ENCODE results near the gene BRIP1. TPM values are rescaled to one million over a fixed set of nuclear protein-coding genes. Genes with fewer than 3 reads are reported as not detected.

The BRIP1 gene
- total RNA-seq, 4 donors from 2014 or later, result 1.0 to 13.0 TPM; not detected in 2

GRCh38 chr17:61743766-61744165, 119.6 kb downstream of the BRIP1 start:
- no peak overlapping the region for H3K4me3 ChIP-seq
- no peak for DNase-seq
- intact Hi-C loops (cut with DNase I; ENCODE audit: low total_unique reads), result no loop called here
- no peaks in the 10 kb centered on the region for H3K27me3 ChIP-seq
- no peaks in the 10 kb centered on the region for H3K36me3 ChIP-seq
- no peaks in the 10 kb centered on the region for H3K9me3 ChIP-seq
- no peaks in the 10 kb centered on the region for H3K4me1 ChIP-seq
- TF ChIP-seq POLR2A (IDR thresholded peaks at IDR 0.05) (no peak), CTCF (IDR thresholded peaks at IDR 0.05) (no peak)
- H3K27ac ChIP-seq, result no peak overlapping the region

GRCh38 chr17:61739002-61739401, 124.3 kb downstream of the BRIP1 start:
- intact Hi-C loops (cut with DNase I; ENCODE audit: low total_unique reads), result no loop called here
- no peaks in the 10 kb centered on the region for H3K4me1 ChIP-seq
- H3K9me3 ChIP-seq, result peaks cover 0 to 5% of the 10 kb centered on the region in 2 donors
- DNase-seq, result no peak
- no peak overlapping the region for H3K4me3 ChIP-seq
- no peak overlapping the region for H3K27ac ChIP-seq
- no peaks in the 10 kb centered on the region for H3K27me3 ChIP-seq
- TF ChIP-seq CTCF (IDR thresholded peaks at IDR 0.05) (no peak), POLR2A (IDR thresholded peaks at IDR 0.05) (no peak)
- H3K36me3 ChIP-seq, result no peaks in the 10 kb centered on the region

GRCh38 chr17:61738249-61738648, 125.1 kb downstream of the BRIP1 start:
- H3K36me3 ChIP-seq, result no peaks in the 10 kb centered on the region
- H3K27ac ChIP-seq, result no peak overlapping the region
- peaks cover 0 to 5% of the 10 kb centered on the region in 2 donors for H3K9me3 ChIP-seq
- no peaks in the 10 kb centered on the region for H3K4me1 ChIP-seq
- no peak overlapping the region for H3K4me3 ChIP-seq
- intact Hi-C loops (cut with DNase I; ENCODE audit: low total_unique reads), result no loop called here
- no peak for TF ChIP-seq POLR2A (IDR thresholded peaks at IDR 0.05)
- no peak for TF ChIP-seq CTCF (IDR thresholded peaks at IDR 0.05)
- H3K27me3 ChIP-seq, result no peaks in the 10 kb centered on the region
- no peak for DNase-seq

- H3K9me3 ChIP-seq, result peaks cover 0 to 5% of the 10 kb centered on the region in 2 donors
- H3K36me3 ChIP-seq, result no peaks in the 10 kb centered on the region
- no peak overlapping the region for H3K27ac ChIP-seq
- TF ChIP-seq CTCF (IDR thresholded peaks at IDR 0.05), result no peak
- no peak for TF ChIP-seq POLR2A (IDR thresholded peaks at IDR 0.05)
- no peaks in the 10 kb centered on the region for H3K4me1 ChIP-seq
- no peak overlapping the region for H3K4me3 ChIP-seq
- no peaks in the 10 kb centered on the region for H3K27me3 ChIP-seq
- intact Hi-C loops (cut with DNase I; ENCODE audit: low total_unique reads), result no loop called here
- no peak for DNase-seq
Measured at GRCh38 chr17:61737820-61738219, 125.5 kb downstream of the BRIP1 start.

- Histone ChIP-seq H3K9me3 (peaks cover 0 to 5% of the 10 kb centered on the region in 2 donors), H3K4me1 (no peaks in the 10 kb centered on the region), H3K27me3 (no peaks in the 10 kb centered on the region), H3K36me3 (no peaks in the 10 kb centered on the region), H3K27ac (no peak overlapping the region), H3K4me3 (no peak overlapping the region)
- TF ChIP-seq CTCF (IDR thresholded peaks at IDR 0.05) (no peak), POLR2A (IDR thresholded peaks at IDR 0.05) (no peak)
- intact Hi-C loops (cut with DNase I; ENCODE audit: low total_unique reads), result no loop called here
- no peak for DNase-seq
Measured at GRCh38 chr17:61736438-61736837, 126.9 kb downstream of the BRIP1 start.

All from uterus (tissue), 4 donors.